SK-N-SH (cell line): ENCODE results near the gene HES6.

ENCODE experiments used
- CTCF ChIP-seq: fragments of 200-600 bp; sonication (generic); IDR thresholded peaks from 2 replicates; pipeline ENCODE4 v1.6.1; 2017; ENCODE audit warnings: antibody characterized with exemption, mild to moderate bottlenecking, moderate library complexity
- GABPA ChIP-seq: IDR thresholded peaks from 2 replicates; pipeline ENCODE4 v1.4.0; 2012; ENCODE audit warnings: low read depth, mild to moderate bottlenecking
- MXI1 ChIP-seq: IDR thresholded peaks from 2 replicates; pipeline ENCODE4 v1.6.1; 2012; ENCODE audit warnings: mild to moderate bottlenecking, low read depth, low read length, improper control_type of control experiment
- POLR2AphosphoS5 ChIP-seq: IDR thresholded peaks from 2 replicates; pipeline ENCODE4 v1.6.1; 2012; ENCODE audit warnings: low read depth, low read length
- RAD21 ChIP-seq: IDR thresholded peaks from 2 replicates; pipeline ENCODE4 v1.6.1; 2012; ENCODE audit warnings: mild to moderate bottlenecking, low read length
- TCF12 ChIP-seq: IDR thresholded peaks from 2 replicates; pipeline ENCODE4 v1.4.0; 2012
- TF ChIP-seq, protein P1 (sequence below): IDR thresholded peaks from 2 replicates; pipeline ENCODE4 v1.4.0; 2012; ENCODE audit warnings: low read depth
- TF ChIP-seq, protein P2 (sequence below): fragments of 150-350 bp; IDR thresholded peaks from 2 replicates; pipeline ENCODE4 v1.6.1; 2016; ENCODE audit warnings: mild to moderate bottlenecking, low read depth, low read length
- TF ChIP-seq, protein P3 (sequence below): IDR thresholded peaks from 2 replicates; pipeline ENCODE4 v1.4.0; 2012; ENCODE audit warnings: low read depth, borderline replicate concordance

DNA sequence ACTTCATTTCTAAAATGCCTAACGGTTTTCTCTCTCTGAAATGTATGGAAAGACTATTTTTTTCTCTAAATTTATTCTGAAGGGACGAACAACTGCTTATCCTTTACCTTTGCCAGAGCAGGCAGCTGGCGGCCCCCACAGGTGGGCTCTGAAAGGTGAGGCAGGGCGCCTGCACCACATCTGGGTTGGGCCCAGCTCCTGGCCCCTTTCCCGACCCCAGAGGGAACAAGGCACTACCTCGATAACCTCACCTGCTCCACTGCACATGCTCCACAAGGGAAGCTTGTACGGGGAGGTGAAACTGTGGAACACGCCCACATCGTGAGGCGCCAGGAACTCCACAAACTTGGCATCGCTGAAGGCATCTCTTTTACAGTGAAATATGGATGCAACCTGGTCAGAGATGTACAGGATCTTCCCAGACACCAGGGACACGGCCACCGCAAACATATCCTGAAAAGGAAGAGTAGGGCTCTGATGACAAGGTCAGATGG is 31.3 kb upstream of the HES6 start:
- no peak for TF ChIP-seq CTCF
- no peak for TF ChIP-seq TCF12
- no peak for TF ChIP-seq MXI1
- TF ChIP-seq, protein P1, sequence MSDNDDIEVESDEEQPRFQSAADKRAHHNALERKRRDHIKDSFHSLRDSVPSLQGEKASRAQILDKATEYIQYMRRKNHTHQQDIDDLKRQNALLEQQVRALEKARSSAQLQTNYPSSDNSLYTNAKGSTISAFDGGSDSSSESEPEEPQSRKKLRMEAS, result no peak
- TF ChIP-seq RAD21, result no peak
- TF ChIP-seq GABPA, result no peak
- no peak for TF ChIP-seq POLR2AphosphoS5
- TF ChIP-seq, protein P2, sequence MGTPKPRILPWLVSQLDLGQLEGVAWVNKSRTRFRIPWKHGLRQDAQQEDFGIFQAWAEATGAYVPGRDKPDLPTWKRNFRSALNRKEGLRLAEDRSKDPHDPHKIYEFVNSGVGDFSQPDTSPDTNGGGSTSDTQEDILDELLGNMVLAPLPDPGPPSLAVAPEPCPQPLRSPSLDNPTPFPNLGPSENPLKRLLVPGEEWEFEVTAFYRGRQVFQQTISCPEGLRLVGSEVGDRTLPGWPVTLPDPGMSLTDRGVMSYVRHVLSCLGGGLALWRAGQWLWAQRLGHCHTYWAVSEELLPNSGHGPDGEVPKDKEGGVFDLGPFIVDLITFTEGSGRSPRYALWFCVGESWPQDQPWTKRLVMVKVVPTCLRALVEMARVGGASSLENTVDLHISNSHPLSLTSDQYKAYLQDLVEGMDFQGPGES, result no peak
- TF ChIP-seq, protein P3, sequence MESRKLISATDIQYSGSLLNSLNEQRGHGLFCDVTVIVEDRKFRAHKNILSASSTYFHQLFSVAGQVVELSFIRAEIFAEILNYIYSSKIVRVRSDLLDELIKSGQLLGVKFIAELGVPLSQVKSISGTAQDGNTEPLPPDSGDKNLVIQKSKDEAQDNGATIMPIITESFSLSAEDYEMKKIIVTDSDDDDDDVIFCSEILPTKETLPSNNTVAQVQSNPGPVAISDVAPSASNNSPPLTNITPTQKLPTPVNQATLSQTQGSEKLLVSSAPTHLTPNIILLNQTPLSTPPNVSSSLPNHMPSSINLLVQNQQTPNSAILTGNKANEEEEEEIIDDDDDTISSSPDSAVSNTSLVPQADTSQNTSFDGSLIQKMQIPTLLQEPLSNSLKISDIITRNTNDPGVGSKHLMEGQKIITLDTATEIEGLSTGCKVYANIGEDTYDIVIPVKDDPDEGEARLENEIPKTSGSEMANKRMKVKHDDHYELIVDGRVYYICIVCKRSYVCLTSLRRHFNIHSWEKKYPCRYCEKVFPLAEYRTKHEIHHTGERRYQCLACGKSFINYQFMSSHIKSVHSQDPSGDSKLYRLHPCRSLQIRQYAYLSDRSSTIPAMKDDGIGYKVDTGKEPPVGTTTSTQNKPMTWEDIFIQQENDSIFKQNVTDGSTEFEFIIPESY, result no peak
